Stomach (tissue), 4 donors: Measurements from ENCODE around the gene UBLCP1.

Experiments
- POLR2A ChIP-seq, 4 donors: fragments of 450-650 bp; IDR thresholded peaks; one replicate each; pipeline ENCODE4 v1.6.1; 2016; ENCODE audit warnings: antibody characterized with exemption in 4 of 4, control low read depth in 2 of 4, mild to moderate bottlenecking in 1 of 4, moderate library complexity in 1 of 4
- POLR2AphosphoS5 ChIP-seq, 3 donors: sonication (generic); formaldehyde crosslinking; IDR thresholded peaks; one replicate each; pipeline ENCODE4 v1.6.1; 2016; ENCODE audit warnings: antibody characterized with exemption in 3 of 3
- TF ChIP-seq, protein P1 (sequence below), 7 experiments: fragments of 450-650 bp in 4 of 7; fragments of 200-600 bp in 3 of 7; sonication (generic) in 3 of 7; IDR thresholded peaks; one replicate each; pipeline ENCODE4 v1.5.1; 2016 to 2019; ENCODE audit warnings: antibody characterized with exemption in 7 of 7, control low read depth in 2 of 7, mild to moderate bottlenecking in 1 of 7

DNA sequence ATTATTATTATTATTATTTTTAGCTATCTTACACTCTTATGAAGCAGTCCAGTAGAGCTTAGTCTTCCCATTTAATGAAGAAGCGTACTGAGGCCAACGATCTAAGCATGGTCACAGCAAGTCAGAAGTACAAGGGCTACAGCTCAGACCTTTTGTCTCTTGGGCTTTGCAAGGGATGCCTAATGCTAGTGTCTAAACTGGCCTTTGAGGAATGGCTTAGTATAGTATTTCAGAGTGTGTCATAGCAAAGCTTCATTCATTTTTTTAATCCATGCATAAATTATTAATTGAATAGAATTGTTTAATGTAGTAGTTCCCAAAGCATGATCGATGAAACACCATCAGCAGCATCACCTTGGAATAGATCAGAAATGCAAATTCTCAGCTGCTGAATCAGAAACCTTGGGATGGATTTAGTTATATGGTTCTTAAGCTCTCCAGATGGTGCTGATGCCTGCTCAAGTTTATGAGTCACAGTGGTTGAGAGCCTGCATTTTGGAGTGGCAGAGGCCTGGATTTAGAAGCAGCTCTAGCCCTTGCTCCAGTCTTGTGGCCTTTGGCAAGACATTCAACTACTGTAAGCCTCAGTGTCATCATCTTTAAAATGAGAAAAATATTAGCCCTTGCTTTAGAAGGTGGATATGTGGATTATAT, 61.1 kb downstream of the UBLCP1 start:
- TF ChIP-seq, protein P1, sequence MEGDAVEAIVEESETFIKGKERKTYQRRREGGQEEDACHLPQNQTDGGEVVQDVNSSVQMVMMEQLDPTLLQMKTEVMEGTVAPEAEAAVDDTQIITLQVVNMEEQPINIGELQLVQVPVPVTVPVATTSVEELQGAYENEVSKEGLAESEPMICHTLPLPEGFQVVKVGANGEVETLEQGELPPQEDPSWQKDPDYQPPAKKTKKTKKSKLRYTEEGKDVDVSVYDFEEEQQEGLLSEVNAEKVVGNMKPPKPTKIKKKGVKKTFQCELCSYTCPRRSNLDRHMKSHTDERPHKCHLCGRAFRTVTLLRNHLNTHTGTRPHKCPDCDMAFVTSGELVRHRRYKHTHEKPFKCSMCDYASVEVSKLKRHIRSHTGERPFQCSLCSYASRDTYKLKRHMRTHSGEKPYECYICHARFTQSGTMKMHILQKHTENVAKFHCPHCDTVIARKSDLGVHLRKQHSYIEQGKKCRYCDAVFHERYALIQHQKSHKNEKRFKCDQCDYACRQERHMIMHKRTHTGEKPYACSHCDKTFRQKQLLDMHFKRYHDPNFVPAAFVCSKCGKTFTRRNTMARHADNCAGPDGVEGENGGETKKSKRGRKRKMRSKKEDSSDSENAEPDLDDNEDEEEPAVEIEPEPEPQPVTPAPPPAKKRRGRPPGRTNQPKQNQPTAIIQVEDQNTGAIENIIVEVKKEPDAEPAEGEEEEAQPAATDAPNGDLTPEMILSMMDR (IDR thresholded peaks at IDR 0.05) = no peak
- TF ChIP-seq POLR2A (IDR thresholded peaks at IDR 0.05) = no peak
- no peak for TF ChIP-seq POLR2AphosphoS5 (IDR thresholded peaks at IDR 0.05)
